ENCODE measurements around the gene MISP.

MISP gene

DNA sequence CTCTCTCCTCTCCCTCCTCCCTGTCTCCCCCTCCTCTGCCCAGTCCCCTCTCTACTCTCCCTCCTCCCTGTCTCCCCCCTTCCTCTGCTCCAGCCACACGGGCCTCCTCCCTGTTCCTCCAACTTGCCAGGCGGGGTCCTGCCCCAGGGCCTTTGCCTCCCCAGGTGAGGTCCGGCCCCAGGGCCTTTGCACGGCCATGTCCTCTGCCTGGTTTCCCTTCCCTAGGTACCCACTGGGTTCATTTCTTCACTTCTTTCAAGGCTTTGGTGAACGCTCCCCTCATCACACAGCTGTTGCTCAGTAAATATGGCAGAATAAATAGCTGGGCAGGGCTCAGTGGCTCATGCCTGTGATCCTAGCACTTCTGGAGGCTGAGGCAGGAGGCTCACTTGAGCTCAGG, 21.2 kb downstream of the MISP start:
- POLR2A ChIA-PET, result interaction anchor here (0.8 kb wide), 1 partner anchor 472 kb away, joined by 6 read pairs; no protein-coding TSS in a partner anchor
- CTCF ChIA-PET, result no interaction called here

GRCh38 chr19:772730-773436, 22.0 kb downstream of the MISP start:
- CTCF ChIA-PET, result no interaction called here
- TF ChIP-seq ELF4 (IDR thresholded peaks at IDR 0.05), result no peak
- no peak for TF ChIP-seq ARNT (IDR thresholded peaks at IDR 0.05)
- no peak for TF ChIP-seq FOXA1 (IDR thresholded peaks at IDR 0.05)
- TF ChIP-seq LEF1 (IDR thresholded peaks at IDR 0.05; ENCODE audit: borderline replicate concordance), result no peak
- TF ChIP-seq NFRKB (IDR thresholded peaks at IDR 0.05), result no peak
- no peak for TF ChIP-seq PKNOX1 (IDR thresholded peaks at IDR 0.05)
- TF ChIP-seq L3MBTL2 (conservative IDR thresholded peaks at IDR 0.05), result no peak
- TF ChIP-seq TARDBP (IDR thresholded peaks at IDR 0.05), result no peak
- no peak for TF ChIP-seq SUZ12 (IDR thresholded peaks at IDR 0.05)
- no peak for TF ChIP-seq FOXK2 (IDR thresholded peaks at IDR 0.05)
- no peak for TF ChIP-seq HDGF (IDR thresholded peaks at IDR 0.05; ENCODE audit: borderline replicate concordance)
- no peak for TF ChIP-seq SP1 (IDR thresholded peaks at IDR 0.05)
- POLR2A ChIA-PET, result interaction anchor here (0.7 to 0.8 kb wide), 2 partner anchors 88 to 471 kb away, joined by 3 to 6 read pairs; no protein-coding TSS in a partner anchor
- DNase-seq (ENCODE audit: extremely low spot score), result no peak

More for the DNA sequence above, 21.2 kb downstream of the MISP start:
- no peak for DNase-seq (ENCODE audit: extremely low spot score)
- TF ChIP-seq HDGF (IDR thresholded peaks at IDR 0.05; ENCODE audit: borderline replicate concordance), result no peak
- TF ChIP-seq SUZ12 (IDR thresholded peaks at IDR 0.05), result no peak
- TF ChIP-seq SP1 (IDR thresholded peaks at IDR 0.05), result no peak
- TF ChIP-seq L3MBTL2 (conservative IDR thresholded peaks at IDR 0.05), result no peak
- no peak for TF ChIP-seq FOXM1 (IDR thresholded peaks at IDR 0.05; ENCODE audit: borderline replicate concordance)
- no peak for TF ChIP-seq ELF4 (IDR thresholded peaks at IDR 0.05)
- TF ChIP-seq PKNOX1 (IDR thresholded peaks at IDR 0.05), result no peak
- TF ChIP-seq NFRKB (IDR thresholded peaks at IDR 0.05), result no peak
- no peak for TF ChIP-seq ARNT (IDR thresholded peaks at IDR 0.05)
- TF ChIP-seq FOXK2 (IDR thresholded peaks at IDR 0.05), result no peak
- no peak for TF ChIP-seq BHLHE40 (IDR thresholded peaks at IDR 0.05; ENCODE audit: borderline replicate concordance)
- TF ChIP-seq FOXA1 (IDR thresholded peaks at IDR 0.05), result no peak

DNA sequence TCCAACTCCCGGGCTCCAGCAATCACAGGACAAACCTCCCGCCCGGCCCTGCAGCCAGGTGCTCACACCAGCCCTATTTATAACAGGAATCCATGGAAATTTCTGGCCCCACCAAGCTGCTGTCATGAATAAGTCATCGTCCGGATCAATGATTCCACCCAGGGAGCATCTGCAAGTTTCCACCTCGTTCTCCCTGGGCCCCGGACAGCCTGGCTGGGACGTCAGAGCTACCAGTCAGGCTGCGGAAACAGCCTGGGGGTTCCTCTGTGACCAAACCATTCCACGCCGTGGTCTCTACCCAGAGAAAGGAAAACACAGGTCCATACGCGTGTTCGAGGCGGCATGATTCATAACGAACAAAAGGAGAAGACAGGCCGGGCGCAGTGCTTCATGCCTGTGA, 25.6 kb downstream of the MISP start:
- ChIA-PET CTCF (no interaction called here), POLR2A (no interaction called here)
- TF ChIP-seq FOXK2 (IDR thresholded peaks at IDR 0.05) (no peak), ELF4 (IDR thresholded peaks at IDR 0.05) (no peak), NFRKB (IDR thresholded peaks at IDR 0.05) (no peak), CTBP1 (IDR thresholded peaks at IDR 0.05; ENCODE audit: borderline replicate concordance) (no peak), HDGF (IDR thresholded peaks at IDR 0.05; ENCODE audit: borderline replicate concordance) (no peak), TARDBP (IDR thresholded peaks at IDR 0.05) (no peak), FOXM1 (IDR thresholded peaks at IDR 0.05; ENCODE audit: borderline replicate concordance) (no peak), L3MBTL2 (conservative IDR thresholded peaks at IDR 0.05) (no peak), BHLHE40 (IDR thresholded peaks at IDR 0.05; ENCODE audit: borderline replicate concordance) (no peak), FOXA1 (IDR thresholded peaks at IDR 0.05) (no peak), PKNOX1 (IDR thresholded peaks at IDR 0.05) (no peak), SUZ12 (IDR thresholded peaks at IDR 0.05) (no peak), ZNF384 (IDR thresholded peaks at IDR 0.05) (no peak)
- DNase-seq (ENCODE audit: extremely low spot score), result no peak

- ChIA-PET CTCF (no interaction called here), POLR2A (interaction anchor here (1.1 kb wide), 1 partner anchor 18 kb away, joined by 3 read pairs; the partner anchor contains the start of gene PTBP1)
- DNase-seq (ENCODE audit: extremely low spot score), result no peak
- no peak for TF ChIP-seq ARNT (IDR thresholded peaks at IDR 0.05)
- TF ChIP-seq L3MBTL2 (conservative IDR thresholded peaks at IDR 0.05), result peak; percentile 60
- TF ChIP-seq NFRKB (IDR thresholded peaks at IDR 0.05), result no peak
Measured at GRCh38 chr19:778910-779653, 28.2 kb downstream of the MISP start.

- TF ChIP-seq FOXM1 (IDR thresholded peaks at IDR 0.05; ENCODE audit: borderline replicate concordance), result no peak
- TF ChIP-seq TARDBP (IDR thresholded peaks at IDR 0.05), result no peak
- no peak for TF ChIP-seq CTBP1 (IDR thresholded peaks at IDR 0.05; ENCODE audit: borderline replicate concordance)
- no peak for TF ChIP-seq ZNF384 (IDR thresholded peaks at IDR 0.05)
- TF ChIP-seq NFRKB (IDR thresholded peaks at IDR 0.05), result no peak
- TF ChIP-seq ELF4 (IDR thresholded peaks at IDR 0.05), result no peak
- no peak for TF ChIP-seq LEF1 (IDR thresholded peaks at IDR 0.05; ENCODE audit: borderline replicate concordance)
- TF ChIP-seq L3MBTL2 (conservative IDR thresholded peaks at IDR 0.05), result no peak
- TF ChIP-seq BHLHE40 (IDR thresholded peaks at IDR 0.05; ENCODE audit: borderline replicate concordance), result no peak
- TF ChIP-seq FOXK2 (IDR thresholded peaks at IDR 0.05), result no peak
- no peak for DNase-seq (ENCODE audit: extremely low spot score)
- CTCF ChIA-PET, result no interaction called here
- POLR2A ChIA-PET, result no interaction called here
Measured at GRCh38 chr19:780935-781334, 30.0 kb downstream of the MISP start.

GRCh38 chr19:781800-782184, 30.9 kb downstream of the MISP start:
- POLR2A ChIA-PET, result interaction anchor here (1.0 kb wide), 1 partner anchor 17 kb away, joined by 3 read pairs; no protein-coding TSS in a partner anchor
- no peak for DNase-seq (ENCODE audit: extremely low spot score)
- CTCF ChIA-PET, result no interaction called here
- TF ChIP-seq ARNT (IDR thresholded peaks at IDR 0.05), result no peak
- no peak for TF ChIP-seq FOXK2 (IDR thresholded peaks at IDR 0.05)
- no peak for TF ChIP-seq PKNOX1 (IDR thresholded peaks at IDR 0.05)
- no peak for TF ChIP-seq CTBP1 (IDR thresholded peaks at IDR 0.05; ENCODE audit: borderline replicate concordance)

Data from HEK293T (cell line).